Endothelial cell of hepatic sinusoid (primary cell): ENCODE data around the gene CABLES2.

ENCODE experiments used
- in situ Hi-C: cut with HindIII; loops from 2 replicates; pipeline ENCODE4 v1.10.0; 2017; ENCODE audit warnings: low sequenced_read_pairs

Gene CABLES2

GRCh38 chr20:62372042-62372993 is 34.8 kb downstream of the CABLES2 start:
- in situ Hi-C loops, result no loop called here

- in situ Hi-C loops, result no loop called here
These were observed 35.5 kb downstream of the CABLES2 start for GRCh38 chr20:62371588-62372041.

DNA sequence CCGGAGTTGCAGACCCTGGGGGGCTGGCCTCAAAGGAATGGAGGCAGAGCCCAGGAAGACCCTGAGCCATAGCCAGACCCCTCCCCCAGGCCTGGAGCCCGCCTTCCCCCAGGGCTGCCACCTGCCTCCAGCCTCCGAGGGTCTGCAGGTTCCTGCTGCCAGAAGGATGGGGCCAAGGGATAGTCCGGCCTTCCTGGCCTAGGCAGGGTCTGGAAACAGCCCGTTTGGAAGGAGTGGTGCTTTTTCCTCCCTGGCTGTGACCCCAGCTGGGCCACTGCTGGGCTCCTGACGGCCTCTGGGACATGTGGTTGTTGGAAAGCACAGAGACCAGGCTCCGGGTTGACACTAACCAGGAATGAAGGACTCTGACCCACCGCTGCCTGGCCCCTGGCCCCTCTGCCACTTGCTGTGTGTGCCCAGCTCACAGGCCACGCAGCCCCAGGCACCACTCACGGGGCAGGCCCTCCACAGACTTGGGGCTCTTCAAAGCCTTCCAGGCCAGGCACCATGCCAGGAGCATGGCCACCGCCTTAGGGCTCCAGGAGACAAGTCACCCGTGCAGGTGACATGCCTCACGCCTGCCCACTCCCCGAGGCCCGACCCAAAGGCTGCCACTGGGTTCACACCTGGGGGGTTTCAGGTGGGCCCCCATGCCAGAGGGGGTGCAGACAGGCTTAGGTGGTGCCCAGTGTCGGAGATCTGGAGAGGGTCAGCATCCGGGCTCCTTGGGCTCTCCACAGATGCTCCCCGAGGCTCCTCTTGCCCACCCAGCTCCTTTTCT is 36.1 kb downstream of the CABLES2 start:
- in situ Hi-C loops, result no loop called here

GRCh38 chr20:62370115-62370806 is 36.8 kb downstream of the CABLES2 start:
- in situ Hi-C loops, result no loop called here

DNA sequence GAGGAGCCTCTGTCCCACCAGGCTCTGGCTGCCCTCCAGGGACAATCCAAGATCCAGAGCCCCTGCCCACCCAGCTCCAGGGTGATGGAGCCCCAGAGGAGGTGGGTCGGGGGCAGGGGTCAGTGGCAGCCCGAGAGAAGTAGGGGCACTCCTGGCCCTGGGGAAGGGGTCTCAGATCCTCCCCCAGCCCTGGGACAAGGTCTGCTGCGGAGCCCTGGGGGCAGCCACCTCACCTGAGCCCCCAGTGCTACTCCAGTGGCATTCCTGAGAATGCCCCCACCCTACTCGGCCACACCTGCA is 37.3 kb downstream of the CABLES2 start:
- in situ Hi-C loops, result no loop called here

GRCh38 chr20:62368976-62369814 is 37.9 kb downstream of the CABLES2 start:
- in situ Hi-C loops, result no loop called here

- in situ Hi-C loops, result no loop called here
These were observed 38.6 kb downstream of the CABLES2 start for GRCh38 chr20:62368392-62368975.

DNA sequence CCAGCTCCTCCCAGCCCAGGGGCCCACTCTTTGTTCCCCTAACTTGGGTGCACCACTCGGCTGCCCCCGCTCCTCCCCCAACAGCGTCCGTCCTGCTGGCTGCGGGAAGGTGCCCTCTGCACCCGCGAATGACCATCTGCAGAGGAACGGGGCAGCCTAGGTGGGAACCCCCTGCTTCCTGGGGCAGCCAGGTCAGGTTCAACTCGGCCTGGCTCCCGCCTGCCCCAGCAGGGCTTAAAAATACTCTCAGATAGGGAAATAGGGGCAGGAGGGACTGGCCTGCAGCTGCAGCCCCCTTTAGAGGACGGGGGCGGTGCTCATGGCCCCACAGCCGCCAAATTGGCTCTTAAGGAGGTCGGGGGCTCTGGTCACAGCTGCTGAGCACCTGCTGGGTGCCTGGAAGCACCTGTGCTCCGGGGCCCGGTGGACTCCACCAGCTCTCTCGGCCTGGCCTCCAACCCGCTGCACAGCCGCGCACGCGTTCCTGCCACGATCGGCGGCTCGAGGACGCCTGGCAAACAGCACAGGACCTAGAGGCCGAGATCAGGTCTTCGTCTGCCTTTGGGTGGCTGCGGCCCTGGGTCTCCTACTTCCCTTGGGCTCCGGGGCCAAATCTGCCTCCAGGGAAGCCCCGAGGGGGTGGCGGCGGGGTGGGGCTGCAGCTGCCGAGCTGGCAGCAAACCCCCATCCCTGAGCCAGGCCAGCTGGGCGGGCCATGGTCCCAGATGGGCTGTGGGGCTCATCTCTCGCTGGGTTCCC is 39.3 kb downstream of the CABLES2 start:
- in situ Hi-C loops, result no loop called here

DNA sequence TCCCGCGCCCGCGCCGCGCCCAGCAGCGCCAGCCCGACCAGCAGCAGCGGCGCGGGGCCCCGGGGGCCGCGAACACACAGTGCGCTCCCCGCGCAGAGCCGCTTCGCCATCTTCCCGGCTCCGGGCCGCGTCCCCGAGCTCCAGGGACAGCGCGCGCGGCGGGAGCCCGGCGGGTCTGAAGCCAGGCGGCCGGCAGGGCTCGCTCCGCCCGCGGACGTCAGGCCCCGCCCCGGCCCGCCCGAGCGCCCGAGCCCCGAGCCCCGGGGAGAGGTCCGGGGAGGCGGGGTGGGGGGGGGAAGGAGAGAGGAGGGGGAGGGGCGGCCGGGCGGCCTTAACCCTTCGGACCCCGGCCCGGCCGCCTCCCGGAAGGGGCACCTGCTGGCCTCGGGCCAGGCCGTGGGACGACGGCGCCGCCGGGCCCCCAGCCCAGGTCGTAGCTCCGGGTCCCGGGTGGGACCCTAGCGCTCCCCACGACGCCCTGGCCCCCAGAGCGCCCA is 39.9 kb downstream of the CABLES2 start, which contains the start of gene LAMA5:
Gene LAMA5, minus strand, starts transcription at position 177 of the 497 bp plus-strand sequence. Its CDS starts 67 bp downstream, at position 110.
- in situ Hi-C loops, result no loop called here

- in situ Hi-C loops, result no loop called here
These were observed 40.5 kb downstream of the CABLES2 start for GRCh38 chr20:62366370-62367135.

- in situ Hi-C loops, result no loop called here
These were observed 41.2 kb downstream of the CABLES2 start for GRCh38 chr20:62365814-62366369.

GRCh38 chr20:62364911-62365736 is 42.0 kb downstream of the CABLES2 start:
- in situ Hi-C loops, result no loop called here

- in situ Hi-C loops, result no loop called here
These were observed 42.9 kb downstream of the CABLES2 start for GRCh38 chr20:62363920-62364851.

GRCh38 chr20:62362991-62363919 is 43.8 kb downstream of the CABLES2 start:
- in situ Hi-C loops, result no loop called here

DNA sequence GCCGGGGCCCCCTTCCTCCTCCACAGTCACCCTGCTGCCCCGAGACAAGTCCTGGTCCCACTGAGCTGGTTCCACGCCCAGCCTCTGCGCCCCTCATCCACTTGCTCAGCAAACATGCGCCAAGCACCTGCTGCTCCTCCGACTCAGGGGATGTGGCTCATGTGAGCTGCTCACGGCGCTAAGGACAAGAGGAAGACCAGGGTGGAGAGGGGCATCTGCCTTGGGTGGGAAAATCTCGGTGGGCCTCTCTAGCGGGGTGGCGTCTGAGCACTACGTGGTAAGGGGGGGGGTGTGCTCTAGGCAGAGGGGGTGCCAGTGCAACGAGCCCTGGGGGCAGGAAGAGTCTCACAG is 44.5 kb downstream of the CABLES2 start:
- in situ Hi-C loops, result no loop called here
